H1 (cell line): ENCODE data around the gene SLC47A2. TPM values are rescaled to one million over a fixed set of nuclear protein-coding genes. Genes with fewer than 3 reads are reported as not detected.

Experiments
- BRCA1 ChIP-seq: IDR thresholded peaks from 2 replicates; pipeline ENCODE4 v1.6.1; 2012; ENCODE audit warnings: low read depth, low read length, improper control_type of control experiment
- CTCF ChIP-seq, 3 experiments: IDR thresholded peaks; 1 replicate in 2 of 3; 2 replicates in 1 of 3; pipeline versions ENCODE4 v1.5.1 to v1.6.1; 2011; ENCODE audit warnings: low read length in 3 of 3, mild to moderate bottlenecking in 3 of 3, inconsistent platforms in 2 of 3, low read depth in 1 of 3, moderate library complexity in 1 of 3; ENCODE audit not compliant: insufficient read depth in 1 of 3; ENCODE audit errors: control extremely low read depth in 1 of 3
- TAF1 ChIP-seq: IDR thresholded peaks from 2 replicates; pipeline ENCODE4 v1.6.1; 2011; ENCODE audit warnings: mild to moderate bottlenecking, low read depth, low read length
- TBP ChIP-seq: IDR thresholded peaks from 2 replicates; pipeline ENCODE4 v1.6.1; 2011; ENCODE audit warnings: low read depth, low read length, improper control_type of control experiment
- ZNF274 ChIP-seq: IDR thresholded peaks from 2 replicates; pipeline ENCODE4 v1.7.0; 2012; ENCODE audit warnings: low read length, borderline replicate concordance; ENCODE audit errors: extremely low read depth
- polyA plus RNA-seq, 7 experiments: library from polyadenylated mRNA; depleted of rRNA in 3 of 7; stranded (reverse) in 5 of 7; unstranded in 2 of 7; fragments of >200 nt in 5 of 7; fragments of 200-250 nt in 2 of 7; gene quantifications; 1 replicate in 5 of 7; 2 replicates in 1 of 7; 4 replicates in 1 of 7; pipeline versions ENCODE4 v1.2.1 to v1.2.3, GENCODE V29; 2011 to 2013; ENCODE audit warnings: missing spikeins in 2 of 7, mixed read lengths in 2 of 7
- small RNA-seq: library from polyadenylated mRNA; stranded (forward); fragments of <200 nt; extraction: miRNeasy Mini kit (QIAGEN cat#:217004); gene quantifications from one replicate; pipeline ENCODE3, GENCODE V24; 2013; ENCODE audit not compliant: insufficient read depth
- total RNA-seq: library from RNA; stranded (reverse); fragmentation: NEBNext Ultra II Directional; extraction: Animal tissue kit (Norgen Biotek cat#: 25700); gene quantifications from 2 replicates; pipeline ENCODE4 v1.2.1, GENCODE V29; 2021

SLC47A2 gene
- total and polyA plus RNA-seq, 2 of the 8 experiments (the other 6 are each of a cell fraction or from before 2014, with no cell fraction given): not detected

DNA sequence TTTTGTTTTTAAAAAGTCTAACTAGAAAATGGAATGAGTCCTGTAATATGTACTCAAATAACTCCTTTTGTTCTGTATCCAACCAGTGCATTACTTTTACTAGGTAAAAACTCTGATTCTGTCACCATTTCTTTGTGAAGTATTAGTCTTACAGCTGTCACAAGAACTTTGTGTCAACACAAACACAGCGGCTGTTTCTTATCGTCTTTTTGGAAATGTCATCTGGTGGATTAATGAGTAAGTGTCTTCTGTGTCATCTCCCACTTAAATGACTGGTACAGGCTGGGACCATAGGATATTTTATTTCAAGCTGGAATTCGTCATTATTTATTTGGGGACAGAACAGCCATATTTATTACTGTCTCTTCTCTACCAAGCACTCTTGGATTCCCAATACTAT lies 86.9 kb downstream of the SLC47A2 start (continued):
- TF ChIP-seq CTCF (IDR thresholded peaks at IDR 0.05; ENCODE audit: control extremely low read depth in 1 of 3, insufficient read depth in 1 of 3, low read depth in 1 of 3, low read length in 3 of 3) (no peak), BRCA1 (no peak), ZNF274 (no peak), TAF1 (no peak), TBP (no peak)

Small RNAs within 50 kb of the gene (small RNA-seq; reads per million reads assigned to genes)
- not detected for gene RF00322

Other genes with a start within 250 kb of the SLC47A2 start
- 1.5 and 2.2 TPM in 2 replicates for gene SLC47A1, start 182.7 kb downstream of the SLC47A2 start, total RNA-seq
- gene SLC47A1, start 182.7 kb downstream of the SLC47A2 start, polyA plus RNA-seq (2011; rRNA removed): 3.6 and 4.0 TPM in 2 replicates
- gene ALDH3A2, start 67.8 kb downstream of the SLC47A2 start, total RNA-seq: 70.7 and 72.9 TPM in 2 replicates
- gene ALDH3A2, start 67.8 kb downstream of the SLC47A2 start, polyA plus RNA-seq (2011; rRNA removed): 20.6 and 41.6 TPM in 2 replicates
- gene ALDH3A1, start 31.7 kb upstream of the SLC47A2 start, total RNA-seq: 0.37 and 0.46 TPM in 2 replicates
- gene ALDH3A1, start 31.7 kb upstream of the SLC47A2 start, polyA plus RNA-seq (2011; rRNA removed): 0.75 and 1.4 TPM in 2 replicates
- 5.3 and 5.4 TPM in 2 replicates for gene ULK2, start 151.4 kb upstream of the SLC47A2 start, total RNA-seq
- 9.8 and 10.4 TPM in 2 replicates for gene ULK2, start 151.4 kb upstream of the SLC47A2 start, polyA plus RNA-seq (2011; rRNA removed)